OCI-LY7 (cell line): Measurements from ENCODE around the gene THSD7B.

Source experiments
- CTCF ChIP-seq: fragments of 200-600 bp; sonication (generic); conservative IDR thresholded peaks from 2 replicates; pipeline ENCODE4 v1.5.1; 2014; ENCODE audit warnings: mild to moderate bottlenecking, antibody characterized with exemption, low read length, moderate library complexity, mixed read lengths
- EZH2phosphoT487 ChIP-seq: fragments of 200-600 bp; sonication (generic); IDR thresholded peaks from 2 replicates; pipeline ENCODE4 v1.6.1; 2018; ENCODE audit warnings: low read depth, borderline replicate concordance, mild to moderate bottlenecking, mixed run types, antibody characterized with exemption, low read length, moderate library complexity, mixed read lengths

DNA sequence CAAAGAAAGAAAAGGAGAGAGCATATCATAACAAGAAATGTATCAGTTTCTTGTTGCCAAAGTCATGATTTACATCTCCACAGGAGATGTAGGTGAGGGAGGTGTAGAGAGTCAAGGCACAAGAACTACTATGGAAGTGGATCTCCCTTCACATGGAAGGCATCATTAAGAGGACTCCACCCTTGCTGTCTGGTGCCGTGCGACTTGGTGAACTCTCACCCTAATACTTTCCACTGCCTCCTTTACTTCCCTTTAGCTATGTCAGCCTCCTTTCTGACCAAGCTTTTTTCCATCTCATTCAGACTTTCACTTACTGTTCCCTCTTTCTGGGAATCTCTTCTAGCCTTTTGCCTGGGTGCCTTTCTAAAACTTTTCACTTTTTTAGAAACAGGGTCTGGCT is 490.0 kb downstream of the THSD7B start:
- no peak for TF ChIP-seq CTCF
- TF ChIP-seq EZH2phosphoT487: no peak
